Kidney epithelial cell (primary cell): ENCODE data around the gene RALGAPB. TPM values are rescaled to one million over a fixed set of nuclear protein-coding genes. Genes with fewer than 3 reads are reported as not detected.
A peak's percentile ranks its signal among the peaks of the same experiment; 100 is the strongest.
"Not testable (repeated sequence)": the region's sequence is repeated elsewhere in the genome, so short reads cannot be mapped to it uniquely, and the experiment has no call there.

Experiments used
- DNase-seq: peaks from one replicate; pipeline ENCODE4 v3.0.0-alpha.2; 2010; ENCODE audit warnings: low read depth
- H3K27me3 ChIP-seq: 2 replicates; pipeline ENCODE4 v1.6.0; 2011; ENCODE audit warnings: low read length; ENCODE audit not compliant: control insufficient read depth, insufficient read depth
- H3K36me3 ChIP-seq: 2 replicates; pipeline ENCODE4 v1.5.1; 2011; ENCODE audit warnings: low read length; ENCODE audit not compliant: control insufficient read depth, insufficient read depth
- H3K4me3 ChIP-seq: 2 replicates; pipeline ENCODE4 v1.5.1; 2011; ENCODE audit warnings: low read depth, mild to moderate bottlenecking, control low read depth, low read length
- CTCF ChIP-seq: IDR thresholded peaks from 2 replicates; pipeline ENCODE4 v1.5.1; 2011; ENCODE audit warnings: mild to moderate bottlenecking, moderate library complexity, low read length, control low read depth, inconsistent platforms; ENCODE audit not compliant: insufficient read depth, poor library complexity, severe bottlenecking
- total RNA-seq: library from RNA; depleted of rRNA; stranded (reverse); fragments of >200 nt; gene quantifications from 2 replicates; pipeline ENCODE4 v1.2.3, GENCODE V29; 2015

RALGAPB gene
- total RNA-seq, 1 donor from 2014 or later, result 35.1 TPM

GRCh38 chr20:38434301-38434741, 38.3 kb upstream of the RALGAPB start:
- Histone ChIP-seq H3K36me3 (no peaks in the 10 kb centered on the region), H3K4me3 (peak overlapping the region; percentile 69), H3K27me3 (no peaks in the 10 kb centered on the region)
- no peak for DNase-seq
- no peak for TF ChIP-seq CTCF

DNA sequence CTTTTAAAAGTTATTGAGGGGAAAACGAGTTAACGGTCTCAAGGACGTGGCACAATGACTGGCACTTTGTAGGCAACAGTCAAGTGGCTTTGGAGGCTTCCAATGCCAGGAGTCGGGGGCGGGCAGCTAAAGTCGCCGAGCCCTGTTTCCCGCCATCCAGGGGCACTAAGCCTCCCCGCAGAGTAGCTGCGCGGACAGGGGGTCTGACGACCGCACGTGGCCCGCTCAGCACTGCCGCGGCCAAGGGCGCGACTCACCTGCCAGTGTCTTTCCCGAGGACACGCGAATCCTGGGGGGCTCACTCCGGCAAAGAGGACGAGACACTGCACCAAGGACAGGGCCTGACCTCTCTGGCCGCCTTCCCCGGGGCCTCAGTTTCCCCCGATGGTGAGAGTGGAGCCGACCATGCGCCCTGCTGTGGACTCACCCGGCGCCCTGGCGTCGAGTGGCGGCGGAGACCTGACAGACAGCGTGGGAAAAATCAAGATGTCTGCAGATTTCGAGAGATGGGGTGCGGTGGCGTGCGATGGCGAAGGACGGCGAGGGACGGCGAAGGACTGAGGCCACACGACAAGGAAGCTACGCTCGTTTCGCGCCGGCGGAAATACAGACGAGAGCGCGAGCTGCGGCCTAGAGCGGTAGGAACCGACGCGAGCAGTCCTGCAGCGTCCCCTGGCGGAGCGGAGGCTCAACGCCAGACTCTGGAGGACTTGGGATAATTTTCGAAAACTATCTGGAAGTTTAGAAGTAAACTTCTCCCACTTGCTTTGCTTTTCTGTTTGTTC, 37.7 kb upstream of the RALGAPB start, which contains the start of gene SNHG17:
Gene SNHG17, minus strand, starts transcription at position 559 of the 785 bp plus-strand sequence.
- Histone ChIP-seq H3K27me3 (no peaks in the 10 kb centered on the region), H3K36me3 (no peaks in the 10 kb centered on the region), H3K4me3 (peak within 1 kb of the TSS; percentile 69)
- peak; percentile 100 for TF ChIP-seq CTCF
- DNase-seq, result no peak

DNA sequence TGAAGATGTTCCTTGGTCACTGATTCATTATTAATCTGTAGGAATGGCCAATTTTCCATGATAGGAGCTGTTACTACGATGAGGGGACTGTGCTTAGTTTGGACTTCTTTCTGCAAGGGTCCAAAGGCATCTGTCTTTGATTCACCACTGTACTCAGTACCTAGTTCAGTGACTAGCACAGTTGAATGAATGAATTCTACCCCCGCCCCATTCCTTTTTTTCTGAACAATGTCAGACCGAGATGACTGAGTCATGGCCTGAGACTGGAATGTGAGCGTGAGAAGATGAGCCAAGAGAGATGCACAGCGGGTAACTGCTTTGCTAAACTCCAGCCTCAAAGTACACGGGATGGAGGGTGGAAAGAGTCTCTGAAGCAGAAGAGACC, 37.1 kb upstream of the RALGAPB start:
- no peak for TF ChIP-seq CTCF
- no peak for DNase-seq
- H3K36me3 ChIP-seq, result no peaks in the 10 kb centered on the region
- no peak overlapping the region for H3K4me3 ChIP-seq
- no peaks in the 10 kb centered on the region for H3K27me3 ChIP-seq

- Histone ChIP-seq H3K27me3 (no peaks in the 10 kb centered on the region), H3K4me3 (no peak overlapping the region), H3K36me3 (no peaks in the 10 kb centered on the region)
- no peak for DNase-seq
- no peak for TF ChIP-seq CTCF
Observed at GRCh38 chr20:38437796-38438195, 34.8 kb upstream of the RALGAPB start.

GRCh38 chr20:38441110-38441509, 31.5 kb upstream of the RALGAPB start:
- not testable (repeated sequence) for H3K27me3 ChIP-seq, DNase-seq, H3K4me3 ChIP-seq, H3K36me3 ChIP-seq

DNA sequence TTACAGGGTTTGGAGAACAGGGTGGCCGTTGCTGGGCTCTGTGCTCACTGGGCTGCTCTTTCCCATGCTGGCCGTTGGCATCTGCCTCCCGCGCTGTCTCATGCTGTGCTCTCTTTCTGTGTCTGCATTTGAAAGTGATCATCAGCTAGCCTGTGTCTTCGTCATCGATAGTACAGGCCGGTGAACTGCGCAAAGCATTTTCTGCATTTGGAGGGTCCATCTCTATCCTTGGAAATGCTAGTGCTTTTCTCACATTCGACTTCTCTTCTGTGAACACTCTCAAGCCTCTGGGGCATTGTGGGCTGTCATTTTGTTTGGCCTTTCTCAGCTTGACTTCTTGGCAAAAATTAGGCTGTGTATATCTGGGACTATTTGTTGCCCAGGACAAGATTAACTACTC, 30.7 kb upstream of the RALGAPB start:
- Histone ChIP-seq H3K36me3 (no peaks in the 10 kb centered on the region), H3K4me3 (no peak overlapping the region), H3K27me3 (no peaks in the 10 kb centered on the region)
- no peak for TF ChIP-seq CTCF
- DNase-seq, result no peak
